Upper lobe of left lung (tissue), 4 donors: ENCODE data around the gene OR5L2.

Experiments used
- POLR2A ChIP-seq, 4 donors: fragments of 450-650 bp; IDR thresholded peaks; one replicate each; pipeline ENCODE4 v1.5.1; 2016 to 2017; ENCODE audit warnings: antibody characterized with exemption in 4 of 4, mild to moderate bottlenecking in 2 of 4
- POLR2AphosphoS5 ChIP-seq, 2 donors: sonication (generic); formaldehyde crosslinking; IDR thresholded peaks; one replicate each; pipeline ENCODE4 v1.5.1; 2017; ENCODE audit warnings: antibody characterized with exemption in 2 of 2
- TF ChIP-seq, protein P1 (sequence below), 6 experiments: fragments of 450-650 bp in 4 of 6; fragments of 200-600 bp in 2 of 6; sonication (generic) in 2 of 6; IDR thresholded peaks; one replicate each; pipeline ENCODE4 v1.5.1; 2016 to 2019; ENCODE audit warnings: antibody characterized with exemption in 6 of 6

GRCh38 chr11:55806248-55806647 lies 20.8 kb upstream of the OR5L2 start:
- TF ChIP-seq, protein P1, sequence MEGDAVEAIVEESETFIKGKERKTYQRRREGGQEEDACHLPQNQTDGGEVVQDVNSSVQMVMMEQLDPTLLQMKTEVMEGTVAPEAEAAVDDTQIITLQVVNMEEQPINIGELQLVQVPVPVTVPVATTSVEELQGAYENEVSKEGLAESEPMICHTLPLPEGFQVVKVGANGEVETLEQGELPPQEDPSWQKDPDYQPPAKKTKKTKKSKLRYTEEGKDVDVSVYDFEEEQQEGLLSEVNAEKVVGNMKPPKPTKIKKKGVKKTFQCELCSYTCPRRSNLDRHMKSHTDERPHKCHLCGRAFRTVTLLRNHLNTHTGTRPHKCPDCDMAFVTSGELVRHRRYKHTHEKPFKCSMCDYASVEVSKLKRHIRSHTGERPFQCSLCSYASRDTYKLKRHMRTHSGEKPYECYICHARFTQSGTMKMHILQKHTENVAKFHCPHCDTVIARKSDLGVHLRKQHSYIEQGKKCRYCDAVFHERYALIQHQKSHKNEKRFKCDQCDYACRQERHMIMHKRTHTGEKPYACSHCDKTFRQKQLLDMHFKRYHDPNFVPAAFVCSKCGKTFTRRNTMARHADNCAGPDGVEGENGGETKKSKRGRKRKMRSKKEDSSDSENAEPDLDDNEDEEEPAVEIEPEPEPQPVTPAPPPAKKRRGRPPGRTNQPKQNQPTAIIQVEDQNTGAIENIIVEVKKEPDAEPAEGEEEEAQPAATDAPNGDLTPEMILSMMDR (IDR thresholded peaks at IDR 0.05): no peak
- no peak for TF ChIP-seq POLR2AphosphoS5 (IDR thresholded peaks at IDR 0.05)
- no peak for TF ChIP-seq POLR2A (IDR thresholded peaks at IDR 0.05)
